HG02759 (cell line): ENCODE data around the gene PTPRJ.
"Not testable (repeated sequence)": the region's sequence is repeated elsewhere in the genome, so short reads cannot be mapped to it uniquely, and the experiment has no call there.

Source experiments
- ATAC-seq: cut with Tn5 transposase; IDR thresholded peaks from one replicate; pipeline ENCODE4 v1.9.1; 2021; ENCODE audit warnings: mild to moderate bottlenecking, moderate library complexity; ENCODE audit not compliant: unreplicated experiment

PTPRJ gene

DNA sequence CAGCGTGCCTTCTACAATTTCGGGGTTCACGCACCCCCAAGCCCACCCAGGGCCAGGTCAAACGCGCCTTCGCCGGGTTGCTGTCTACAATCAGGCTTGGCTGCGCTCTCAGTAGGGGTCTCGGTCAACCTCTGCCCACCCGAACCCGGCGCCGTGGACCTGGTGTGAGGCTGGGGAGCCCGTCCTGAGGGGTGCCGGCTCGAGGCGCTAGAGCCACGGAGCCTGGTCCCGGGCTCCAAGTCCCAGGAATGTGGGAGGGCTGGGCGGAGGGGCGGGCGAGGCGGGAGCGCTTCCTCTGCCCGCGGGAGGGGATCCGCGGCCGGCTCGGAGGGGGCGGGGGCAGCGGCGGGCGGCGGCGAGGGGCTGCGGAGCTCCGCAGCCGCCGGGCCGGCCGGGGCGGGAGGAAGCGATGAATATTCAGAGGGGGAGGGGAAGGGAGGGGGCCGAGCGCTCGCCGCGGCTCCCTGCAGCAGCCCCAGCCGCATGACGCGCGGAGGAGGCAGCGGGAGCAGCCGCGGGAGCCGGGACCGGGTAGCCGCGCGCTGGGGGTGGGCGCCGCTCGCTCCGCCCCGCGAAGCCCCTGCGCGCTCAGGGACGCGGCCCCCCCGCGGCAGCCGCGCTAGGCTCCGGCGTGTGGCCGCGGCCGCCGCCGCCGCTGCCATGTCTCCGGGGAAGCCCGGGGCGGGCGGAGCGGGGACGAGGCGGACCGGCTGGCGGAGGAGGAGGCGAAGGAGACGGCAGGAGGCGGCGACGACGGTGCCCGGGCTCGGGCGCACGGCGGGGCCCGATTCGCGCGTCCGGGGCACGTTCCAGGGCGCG is at the start of gene PTPRJ:
Gene PTPRJ (plus strand): TSS at position 472 of the 819 bp plus-strand sequence. CDS start 354 bp downstream, outside the sequence.
- ATAC-seq: peak; percentile 71

DNA sequence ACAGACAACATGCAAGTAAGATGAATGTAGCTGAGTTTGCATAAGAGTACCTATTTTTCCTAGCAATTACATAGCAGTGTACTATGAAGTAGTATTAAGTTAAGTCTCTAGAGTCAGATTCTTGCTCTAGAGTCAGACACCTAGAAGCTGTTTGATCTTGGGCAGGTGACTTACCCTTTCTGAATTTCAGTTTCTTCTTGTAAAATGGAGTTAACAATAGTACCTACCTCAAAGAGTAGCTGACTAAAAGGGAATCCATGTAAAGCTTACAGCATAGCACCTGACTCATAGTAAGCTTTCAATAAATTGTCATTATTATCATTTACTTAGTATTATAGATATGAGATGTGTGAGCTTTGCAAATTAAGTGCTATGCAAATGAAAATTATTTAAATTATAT is 47.8 kb upstream of the PTPRJ start:
- no peak for ATAC-seq

DNA sequence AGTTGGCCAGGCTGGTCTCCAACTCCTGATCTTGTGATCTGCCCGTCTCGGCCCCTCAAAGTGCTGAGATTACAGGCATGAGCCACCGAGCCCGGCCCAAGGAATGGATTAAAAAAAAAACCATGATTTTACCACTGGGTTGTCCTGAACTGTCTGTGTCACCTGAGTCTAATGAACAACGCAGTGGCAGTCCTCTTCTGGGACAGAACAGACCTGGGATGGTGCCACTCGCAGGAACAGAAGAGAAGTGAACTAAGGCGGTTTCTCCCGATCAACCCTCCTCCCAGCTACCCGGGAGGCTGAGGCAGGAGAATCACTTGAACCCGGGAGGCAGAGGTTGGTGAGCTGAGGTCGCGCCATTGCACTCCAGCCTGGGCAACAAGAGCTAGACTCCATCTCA is 46.6 kb upstream of the PTPRJ start:
- not testable (repeated sequence) for ATAC-seq

DNA sequence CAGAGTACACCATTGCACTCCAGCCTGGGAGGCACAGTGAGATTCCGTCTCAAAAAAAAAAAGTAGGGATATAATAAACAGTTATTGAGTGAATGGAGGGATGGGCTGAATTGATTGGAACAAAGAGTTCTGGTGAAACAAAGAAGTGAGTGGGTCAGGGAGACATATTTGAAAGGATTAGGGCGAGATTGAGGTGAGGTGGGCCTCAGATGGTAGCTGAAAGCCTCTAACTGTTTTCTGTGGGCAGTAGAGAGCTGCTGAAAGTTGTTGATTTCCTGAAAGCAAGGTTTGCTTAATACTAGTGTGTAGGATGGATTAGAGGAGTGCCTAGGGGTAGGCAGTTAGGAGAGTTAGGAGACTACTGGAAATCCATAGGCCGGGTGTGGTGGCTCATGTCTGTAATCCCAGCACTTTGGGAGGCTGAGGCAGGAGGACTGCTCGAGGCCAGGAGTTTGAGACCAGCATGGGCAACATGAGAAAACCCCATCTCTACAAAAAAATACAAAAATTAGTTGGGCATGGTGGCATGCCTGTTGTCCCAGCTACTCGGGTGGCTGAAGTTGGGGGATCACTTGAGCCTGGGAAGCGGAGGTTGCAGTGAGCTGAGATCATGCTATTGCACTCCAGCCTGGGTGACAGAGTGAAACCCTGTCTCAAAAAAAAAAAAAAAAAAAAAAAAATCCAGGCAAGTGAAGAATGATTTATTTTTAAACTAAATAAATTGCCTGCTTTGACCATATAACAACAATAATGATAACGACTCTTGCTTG is 41.4 kb upstream of the PTPRJ start:
- ATAC-seq: no peak

DNA sequence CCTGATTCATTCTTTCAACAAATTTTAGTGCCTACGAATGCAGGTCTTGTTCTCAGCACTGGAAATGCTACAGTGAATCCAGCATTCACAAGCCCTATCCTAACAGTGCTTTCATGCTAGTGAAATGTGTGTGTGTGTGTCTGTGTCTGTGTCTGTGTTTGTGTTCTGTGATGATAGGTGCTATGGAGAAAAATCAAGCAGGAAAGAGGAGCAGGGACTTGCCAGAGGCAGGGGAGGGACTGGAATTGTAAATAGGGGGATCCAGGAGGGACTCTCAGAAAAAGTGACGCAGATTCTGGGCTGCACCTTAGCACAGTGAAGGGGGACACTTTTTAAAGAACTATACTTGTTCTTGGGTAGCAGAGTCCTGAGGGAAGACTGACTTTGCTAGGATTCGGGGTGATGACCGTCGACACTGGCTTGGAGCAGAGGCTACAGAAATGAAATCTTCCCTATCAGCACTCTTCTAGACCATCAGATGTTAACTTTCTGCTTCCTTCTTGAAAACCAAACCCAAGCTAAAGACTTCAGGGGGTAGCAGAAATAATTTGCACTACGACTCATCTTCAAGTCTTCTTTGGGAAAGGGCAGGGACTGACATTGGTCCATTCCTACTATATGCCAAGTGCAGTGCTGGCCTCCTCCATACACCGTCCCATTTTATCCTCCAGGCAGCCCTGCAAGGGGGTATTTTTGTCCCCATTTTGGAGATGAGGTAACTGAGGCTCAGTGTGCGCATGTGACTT is 39.3 kb upstream of the PTPRJ start:
- ATAC-seq: no peak

DNA sequence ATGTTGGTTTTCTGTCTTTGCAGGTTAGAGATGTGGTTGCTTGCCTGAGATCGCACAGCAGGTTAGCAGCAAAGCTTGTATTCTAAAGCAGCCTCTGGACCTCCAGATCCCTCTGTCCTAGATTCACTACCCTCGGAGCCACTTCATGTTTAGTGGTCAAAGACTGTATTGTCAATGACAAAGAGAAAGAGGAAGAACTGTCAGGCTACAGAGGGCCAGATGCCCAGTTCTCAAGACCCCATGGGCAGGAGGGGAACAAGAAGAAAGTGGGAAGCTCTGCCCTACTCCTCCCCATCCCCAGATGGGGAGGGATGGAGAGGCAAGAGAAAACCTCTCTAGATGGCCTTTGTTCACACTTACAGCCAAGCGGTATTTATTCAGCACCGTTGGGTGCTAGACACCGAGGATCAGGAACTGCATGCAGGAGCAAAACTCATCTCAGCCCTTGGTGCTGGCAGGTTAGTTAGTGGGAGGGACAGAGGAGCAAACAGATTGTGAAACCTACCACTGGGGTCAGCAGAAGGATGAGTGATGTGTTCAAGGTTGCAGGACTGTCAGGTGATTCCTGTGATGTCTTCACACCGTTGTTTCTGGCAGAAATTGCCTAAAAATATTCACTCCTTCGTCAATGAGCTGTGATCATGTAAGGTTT is 38.3 kb upstream of the PTPRJ start:
- ATAC-seq: no peak

DNA sequence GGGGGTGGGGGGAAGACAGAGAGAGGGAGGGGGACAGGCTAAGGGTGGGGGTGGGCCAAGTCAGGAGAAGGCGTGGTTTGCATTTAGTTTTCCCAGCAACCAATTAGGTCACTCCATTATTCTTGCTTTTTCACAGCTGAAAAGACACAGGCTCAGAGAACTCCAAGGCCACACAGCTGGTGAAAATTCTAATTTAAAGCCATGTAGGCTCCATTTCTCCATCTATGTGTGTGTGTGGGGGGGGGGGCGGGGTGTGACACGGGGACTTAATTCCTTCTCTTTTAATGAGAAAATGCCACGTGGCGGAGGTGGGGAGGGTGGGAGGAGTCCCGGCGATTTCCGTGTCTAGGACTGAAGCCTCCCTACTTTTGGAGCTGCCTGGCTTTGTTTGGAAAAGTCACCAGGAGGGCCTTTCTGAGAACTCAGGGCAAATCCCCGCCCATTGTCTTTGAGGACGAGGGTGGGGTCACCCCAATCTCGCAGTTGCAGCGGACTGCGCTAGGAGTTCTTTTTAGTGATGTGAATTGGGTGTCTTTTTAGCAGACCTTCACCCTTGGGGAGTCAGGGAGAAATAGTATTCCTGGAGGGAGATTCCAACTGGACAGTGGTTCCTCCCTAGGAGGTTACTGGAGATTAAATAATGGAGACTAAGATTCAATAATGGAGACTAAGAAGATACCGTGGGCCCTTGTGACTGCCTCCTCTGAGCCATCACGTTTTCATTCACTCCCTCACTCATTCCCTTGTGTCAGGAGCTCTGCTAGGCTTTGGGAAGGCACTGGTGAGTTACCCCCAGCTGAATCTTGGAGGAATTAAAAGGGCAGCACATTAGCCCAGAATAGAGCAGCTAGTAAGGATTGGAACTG is 36.4 kb upstream of the PTPRJ start:
- no peak for ATAC-seq

DNA sequence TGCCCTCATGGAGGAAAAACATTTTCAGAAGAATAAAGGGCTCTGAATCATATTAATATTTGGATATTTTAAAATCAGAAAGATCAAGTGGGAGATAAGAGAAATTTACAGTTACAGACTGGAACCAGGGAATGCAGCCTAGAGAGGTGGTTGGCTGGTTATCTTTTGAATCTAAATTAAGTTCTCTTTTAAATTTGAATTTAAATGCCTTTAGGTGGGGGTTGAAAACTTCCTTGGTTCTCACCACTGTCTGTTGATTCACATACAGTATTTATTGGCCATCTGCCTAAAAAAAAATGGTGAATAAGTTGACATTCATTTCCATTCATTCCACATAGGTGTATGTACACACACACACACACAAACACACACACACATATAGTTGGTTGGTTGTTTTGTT is 35.7 kb upstream of the PTPRJ start:
- ATAC-seq: no peak

DNA sequence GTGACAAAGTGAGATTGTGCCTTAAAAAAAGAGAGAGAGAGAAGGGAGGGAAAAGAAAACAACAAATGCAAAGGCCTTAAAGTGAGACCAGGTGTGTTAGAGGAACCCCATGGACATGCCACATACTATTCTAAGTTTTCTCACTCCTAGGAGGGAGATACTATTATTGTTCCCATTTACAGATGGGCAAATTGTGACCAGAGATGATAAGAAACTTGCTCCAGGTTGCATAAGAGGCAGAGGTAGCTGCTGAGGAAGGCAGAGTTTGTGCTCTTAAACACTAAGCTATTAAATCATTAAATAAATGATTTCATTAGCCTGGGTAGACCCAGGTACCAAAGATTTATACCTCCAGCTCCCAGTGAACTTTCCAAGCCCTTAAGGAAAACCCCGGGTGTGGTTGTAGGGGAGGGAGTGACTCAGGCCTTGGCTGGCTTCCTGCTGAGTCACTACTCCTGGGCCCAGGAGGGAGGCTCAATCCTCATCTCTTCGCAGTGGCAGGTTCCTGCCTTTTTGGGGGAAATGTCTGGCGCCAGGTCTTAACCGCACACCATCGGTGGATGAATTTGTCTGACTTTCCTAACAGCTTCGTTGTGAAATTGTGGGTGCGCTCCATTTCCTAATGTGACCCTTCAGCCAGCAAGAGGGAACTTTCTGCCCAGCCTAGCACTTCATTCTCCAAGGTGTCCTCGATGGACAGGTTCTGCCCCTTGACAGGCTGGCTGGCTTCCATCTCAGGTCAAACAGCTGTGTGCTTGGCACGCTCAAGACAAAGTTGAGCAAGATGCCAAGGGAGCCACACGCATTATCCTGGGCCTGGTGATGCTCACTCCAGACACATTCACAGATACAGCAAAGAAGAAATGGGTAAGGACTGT is 33.4 kb upstream of the PTPRJ start:
- ATAC-seq: no peak

DNA sequence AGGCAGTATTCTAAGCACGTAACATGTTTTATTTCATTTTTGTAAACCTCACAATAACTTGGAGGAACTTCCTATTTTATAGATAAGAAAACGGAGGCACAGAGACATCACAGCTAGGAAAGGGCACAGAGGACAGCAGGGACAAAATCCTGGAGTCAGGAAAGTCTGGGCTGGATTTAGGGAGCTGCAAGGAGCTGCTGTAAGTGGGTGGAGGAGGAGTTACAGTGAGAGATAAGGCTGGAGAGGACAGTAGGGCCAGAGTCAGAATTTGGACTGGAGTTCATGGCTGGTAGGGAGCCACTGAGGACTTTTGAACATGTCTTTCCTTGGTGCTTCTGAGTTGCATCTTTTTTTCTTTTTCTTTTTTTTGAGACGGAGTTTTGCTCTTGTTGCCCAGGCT is 32.2 kb upstream of the PTPRJ start:
- ATAC-seq: no peak

DNA sequence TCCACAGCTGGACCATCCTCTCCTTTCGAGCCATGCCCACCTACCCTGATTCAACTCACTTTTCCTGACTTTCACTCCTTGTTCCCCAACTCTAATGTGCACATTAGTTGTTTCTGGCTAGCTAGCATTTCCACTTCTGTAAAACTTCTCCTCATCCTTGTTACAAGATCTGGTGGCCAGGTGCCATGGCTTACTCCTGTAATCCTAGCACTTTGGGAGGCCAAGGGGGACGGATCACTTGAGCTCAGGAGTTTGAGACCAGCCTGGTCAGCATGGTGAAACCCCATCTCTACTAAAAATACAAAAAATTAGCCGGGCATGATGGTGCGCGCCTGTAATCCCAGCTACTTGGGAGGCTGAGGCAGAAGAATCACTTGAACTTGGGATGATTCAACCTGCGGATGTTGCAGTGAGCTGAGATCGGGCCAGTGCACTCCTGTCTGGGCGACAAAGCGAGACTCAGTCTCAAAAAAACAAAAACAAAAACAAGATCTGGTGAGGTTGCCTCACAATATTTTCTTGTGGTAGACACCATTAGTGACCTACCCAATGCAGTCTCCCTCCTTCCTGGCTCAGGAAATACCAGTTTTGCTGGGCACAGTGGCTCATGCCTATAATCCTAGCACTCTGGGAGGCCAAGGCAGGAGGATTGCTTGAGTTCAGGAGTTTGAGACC is 31.2 kb upstream of the PTPRJ start:
- ATAC-seq: not testable (repeated sequence)

DNA sequence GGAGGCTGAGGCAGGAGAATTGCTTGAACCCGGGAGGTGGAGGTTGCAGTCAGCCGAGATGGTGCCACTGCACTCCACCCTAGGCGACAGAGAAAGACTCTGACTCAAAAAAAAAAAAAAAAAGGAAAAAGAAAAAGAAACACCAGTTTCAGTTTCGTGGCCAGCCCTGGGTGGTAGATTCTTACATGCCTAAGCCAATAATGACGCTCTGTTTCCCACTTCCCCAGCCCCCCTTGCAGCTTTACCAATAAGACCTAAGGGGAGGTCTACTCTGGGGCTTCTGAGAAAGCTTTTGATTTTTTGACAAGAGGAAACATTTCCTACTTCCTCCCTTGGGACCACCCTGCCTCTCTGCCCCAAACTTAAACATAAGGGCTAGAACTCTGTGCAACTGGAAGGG is 30.0 kb upstream of the PTPRJ start:
- peak; percentile 68 for ATAC-seq

DNA sequence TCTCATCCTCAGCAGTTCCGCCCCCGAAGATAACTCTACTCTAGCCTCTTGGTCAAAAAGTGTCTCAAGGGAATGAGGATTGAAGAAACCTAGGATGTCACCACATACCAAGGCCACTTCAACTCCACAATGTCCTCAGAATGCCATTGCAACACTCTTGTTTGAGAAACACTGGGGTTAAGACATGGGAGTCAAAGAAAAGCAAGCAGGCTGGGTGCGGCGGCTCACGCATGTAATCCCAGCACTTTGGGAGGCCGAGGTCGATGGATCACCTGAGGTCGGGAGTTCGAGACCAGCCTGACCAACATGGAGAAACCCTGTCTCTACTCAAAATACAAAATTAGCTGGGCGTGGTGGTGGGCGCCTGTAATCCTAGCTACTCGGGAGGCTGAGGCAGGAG is 28.9 kb upstream of the PTPRJ start:
- not testable (repeated sequence) for ATAC-seq

DNA sequence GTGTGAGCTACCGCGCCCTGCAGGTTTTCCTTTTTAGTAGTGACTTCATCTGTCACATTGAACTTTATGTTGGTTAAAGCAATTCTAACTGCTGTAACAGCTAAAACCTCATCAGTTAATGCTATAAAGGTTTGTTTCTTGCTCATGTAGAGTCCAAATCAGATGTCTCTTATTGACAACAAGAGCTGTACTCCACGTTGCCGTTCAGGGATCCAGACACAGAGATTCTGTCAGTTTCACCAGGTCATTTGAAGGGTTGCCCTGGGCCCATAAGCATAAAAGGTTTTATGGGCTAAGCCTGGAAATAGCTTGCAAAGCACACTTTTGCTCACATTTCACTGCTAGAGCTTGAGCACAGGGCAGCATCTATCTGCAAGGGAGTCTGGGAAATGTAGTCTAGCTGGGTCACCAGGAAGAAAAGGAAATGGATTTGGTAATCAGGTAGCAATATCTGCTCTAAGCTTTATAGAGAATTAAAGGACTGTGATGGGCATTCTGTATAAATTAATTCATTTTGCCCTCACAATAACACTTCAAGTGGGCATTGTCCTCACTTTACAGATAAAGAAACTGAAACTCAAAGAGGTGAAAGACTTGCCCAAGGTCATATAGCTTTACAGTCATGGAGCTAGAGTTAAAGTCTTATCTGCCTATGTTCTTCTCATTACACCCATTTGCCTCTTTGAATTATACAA is 25.2 kb upstream of the PTPRJ start:
- ATAC-seq: no peak

DNA sequence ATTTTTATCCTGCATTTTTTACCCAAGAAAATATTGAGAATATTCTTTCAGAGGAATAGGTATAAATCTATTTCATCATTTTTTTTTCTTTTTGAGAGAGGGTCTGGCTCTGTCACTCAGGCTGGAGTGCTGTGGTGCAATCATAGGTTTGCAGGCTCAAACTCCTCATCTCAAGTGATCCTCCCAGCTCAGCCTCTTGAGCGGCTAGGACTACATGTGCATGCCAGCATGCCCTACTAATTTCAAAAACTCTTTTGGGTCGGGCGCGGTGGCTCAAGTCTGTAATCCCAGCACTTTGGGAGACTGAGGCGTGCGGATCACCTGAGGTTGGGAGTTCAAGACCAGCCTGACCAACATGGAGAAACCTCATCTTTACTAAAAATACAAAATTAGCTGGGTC is 20.3 kb upstream of the PTPRJ start:
- ATAC-seq: no peak

DNA sequence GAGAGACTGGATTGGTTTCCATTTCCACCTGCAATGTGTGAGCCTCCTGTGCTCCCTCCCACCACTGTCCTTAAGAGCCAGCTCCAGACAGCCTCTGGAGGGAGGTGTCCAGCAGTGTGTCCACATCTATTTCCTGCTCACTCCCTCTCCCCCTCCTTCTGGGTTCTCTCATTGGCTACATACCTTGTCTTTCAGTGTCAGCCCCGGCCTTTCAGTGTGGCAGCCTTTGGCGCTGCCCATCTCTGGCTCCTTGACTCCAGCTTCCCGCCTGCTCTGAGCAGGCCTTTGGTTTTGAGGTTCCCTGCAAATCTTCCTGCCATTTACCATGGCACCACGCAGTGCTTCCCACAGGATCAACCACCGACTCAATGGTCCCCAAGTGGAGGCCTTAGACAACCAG is 19.0 kb upstream of the PTPRJ start:
- ATAC-seq: no peak

DNA sequence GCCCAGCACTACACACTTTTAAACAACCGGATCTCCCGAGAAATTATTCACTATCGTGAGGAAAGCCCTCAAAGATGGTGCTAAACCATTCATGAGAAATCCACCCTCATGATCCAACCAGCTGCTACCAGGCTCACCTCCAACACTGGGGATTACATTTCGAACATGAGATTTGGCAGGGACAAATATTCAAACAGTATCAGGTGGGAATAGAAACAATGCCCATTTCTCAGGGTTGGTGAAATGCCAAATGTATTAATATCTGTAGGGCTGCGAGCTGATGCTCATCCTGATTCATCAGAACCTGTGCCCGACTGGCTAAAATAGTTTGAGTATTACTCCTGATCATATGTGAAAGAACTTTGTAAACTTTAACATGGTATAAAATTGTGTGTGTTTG is 15.8 kb upstream of the PTPRJ start:
- ATAC-seq: no peak
